Measurements from ENCODE around the gene ONECUT2.

GRCh38 chr18:57475408-57475807, 40.2 kb downstream of the ONECUT2 start:
- TF ChIP-seq, protein P1, sequence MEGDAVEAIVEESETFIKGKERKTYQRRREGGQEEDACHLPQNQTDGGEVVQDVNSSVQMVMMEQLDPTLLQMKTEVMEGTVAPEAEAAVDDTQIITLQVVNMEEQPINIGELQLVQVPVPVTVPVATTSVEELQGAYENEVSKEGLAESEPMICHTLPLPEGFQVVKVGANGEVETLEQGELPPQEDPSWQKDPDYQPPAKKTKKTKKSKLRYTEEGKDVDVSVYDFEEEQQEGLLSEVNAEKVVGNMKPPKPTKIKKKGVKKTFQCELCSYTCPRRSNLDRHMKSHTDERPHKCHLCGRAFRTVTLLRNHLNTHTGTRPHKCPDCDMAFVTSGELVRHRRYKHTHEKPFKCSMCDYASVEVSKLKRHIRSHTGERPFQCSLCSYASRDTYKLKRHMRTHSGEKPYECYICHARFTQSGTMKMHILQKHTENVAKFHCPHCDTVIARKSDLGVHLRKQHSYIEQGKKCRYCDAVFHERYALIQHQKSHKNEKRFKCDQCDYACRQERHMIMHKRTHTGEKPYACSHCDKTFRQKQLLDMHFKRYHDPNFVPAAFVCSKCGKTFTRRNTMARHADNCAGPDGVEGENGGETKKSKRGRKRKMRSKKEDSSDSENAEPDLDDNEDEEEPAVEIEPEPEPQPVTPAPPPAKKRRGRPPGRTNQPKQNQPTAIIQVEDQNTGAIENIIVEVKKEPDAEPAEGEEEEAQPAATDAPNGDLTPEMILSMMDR (conservative IDR thresholded peaks at IDR 0.05 in 1 of 2, IDR thresholded peaks at IDR 0.05 in 1 of 2; ENCODE audit: extremely low read depth in 1 of 2, insufficient read depth in 1 of 2, low read depth in 1 of 2, low read length in 2 of 2): no peak
- no peak for TF ChIP-seq EZH2 (IDR thresholded peaks at IDR 0.05; ENCODE audit: borderline replicate concordance, low read length)

All from mammary epithelial cell (primary cell).